Measurements from ENCODE around the gene CMTM3.
"Not testable (repeated sequence)": the region's sequence is repeated elsewhere in the genome, so short reads cannot be mapped to it uniquely, and the experiment has no call there.

Gene CMTM3

GRCh38 chr16:66610111-66610820 lies 5.8 kb downstream of the CMTM3 start:
- DNase-seq = no peak

GRCh38 chr16:66611911-66612310 lies 7.4 kb downstream of the CMTM3 start:
- DNase-seq = not testable (repeated sequence)

- no peak for DNase-seq
Observed at GRCh38 chr16:66612422-66612821, 7.9 kb downstream of the CMTM3 start.

- DNase-seq = no peak
Observed at GRCh38 chr16:66614161-66614802, 9.8 kb downstream of the CMTM3 start.

- DNase-seq = peak; percentile 12
Observed at GRCh38 chr16:66616169-66616568, 11.7 kb downstream of the CMTM3 start.

GRCh38 chr16:66616592-66616991 lies 12.1 kb downstream of the CMTM3 start:
- no peak for DNase-seq

- no peak for DNase-seq
Observed at GRCh38 chr16:66617010-66617434, 12.5 kb downstream of the CMTM3 start.

GRCh38 chr16:66617728-66618127 lies 13.2 kb downstream of the CMTM3 start:
- no peak for DNase-seq

- DNase-seq = peak; percentile 96
Observed at GRCh38 chr16:66618588-66619375, 14.3 kb downstream of the CMTM3 start.

- DNase-seq = peak; percentile 90
Observed at GRCh38 chr16:66619534-66620428, 15.3 kb downstream of the CMTM3 start.

- DNase-seq = peak; percentile 20
Observed at GRCh38 chr16:66620429-66620795, 15.9 kb downstream of the CMTM3 start.

- no peak for DNase-seq
Observed at GRCh38 chr16:66621973-66622372, 17.5 kb downstream of the CMTM3 start.

GRCh38 chr16:66622863-66623262 lies 18.4 kb downstream of the CMTM3 start:
- peak; percentile 14 for DNase-seq

GRCh38 chr16:66623755-66624154 lies 19.3 kb downstream of the CMTM3 start:
- DNase-seq = no peak

GRCh38 chr16:66627611-66628378 lies 23.3 kb downstream of the CMTM3 start:
- not testable (repeated sequence) for DNase-seq

GRCh38 chr16:66629856-66630255 lies 25.4 kb downstream of the CMTM3 start:
- DNase-seq = no peak

GRCh38 chr16:66630561-66631260 lies 26.2 kb downstream of the CMTM3 start:
- not testable (repeated sequence) for DNase-seq

- not testable (repeated sequence) for DNase-seq
Observed at GRCh38 chr16:66631558-66631957, 27.1 kb downstream of the CMTM3 start.

GRCh38 chr16:66634527-66635196 lies 30.2 kb downstream of the CMTM3 start:
- no peak for DNase-seq

GRCh38 chr16:66635406-66635805 lies 30.9 kb downstream of the CMTM3 start:
- no peak for DNase-seq

Data from fibroblast of skin of abdomen (primary cell).